ENCODE data around the gene FAM53C. TPM values are rescaled to one million over a fixed set of nuclear protein-coding genes. Genes with fewer than 3 reads are reported as not detected.

FAM53C gene
- total and polyA plus RNA-seq, 2 donors (not counting 3 experiments of a cell fraction or from before 2014, with no cell fraction given): 37.4 to 37.9 TPM

GRCh38 chr5:138372653-138373052, 34.6 kb downstream of the FAM53C start:
- dilution Hi-C loops (cut with MboI; ENCODE audit: extremely low pct_ligation_motif_present, low sequenced_read_pairs) (no loop called here), intact Hi-C loops (cut with micrococcal nuclease) (no loop called here)
- ChIA-PET CTCF (interaction anchor here (6.6 kb wide), 1 partner anchor 19 kb away, joined by 71 read pairs; the partner anchor contains the start of gene KDM3B), POLR2A (interaction anchor here (0.6 kb wide), 1 partner anchor 285 kb away, joined by 7 read pairs; no protein-coding TSS in a partner anchor)
- H4K20me1 ChIP-seq (replicated peaks; ENCODE audit: control insufficient read depth, extremely low read depth, insufficient read depth, low read length): peaks cover 3% of the 10 kb centered on the region
- H3K27ac ChIP-seq (ENCODE audit: insufficient read depth, low read depth, low read length): no peak overlapping the region
- peaks cover 20% of the 10 kb centered on the region for H3K4me1 ChIP-seq (ENCODE audit: control insufficient read depth, extremely low read depth, insufficient read depth, low read length)
- H3K4me3 ChIP-seq (replicated peaks in 1 of 3; ENCODE audit: insufficient read depth in 1 of 3, low read depth in 1 of 3, low read length in 3 of 3): no peak overlapping the region
- H3K79me2 ChIP-seq (ENCODE audit: control insufficient read depth, insufficient read depth, low read length): peaks cover 39% of the 10 kb centered on the region
- no peak for FAIRE-seq
- BruUV-seq (replicated peaks): no TSS peak
- no peak for TF ChIP-seq POLR2AphosphoS5 (IDR thresholded peaks at IDR 0.05; ENCODE audit: insufficient read depth, low read depth, low read length)
- TF ChIP-seq JUN (IDR thresholded peaks at IDR 0.05; ENCODE audit: borderline replicate concordance, insufficient read depth, insufficient read length, low read depth): no peak
- no peak for TF ChIP-seq GATA2 (IDR thresholded peaks at IDR 0.05; ENCODE audit: insufficient read depth, insufficient read length, low read depth, low read length)
- no peak for TF ChIP-seq POLR2A (IDR thresholded peaks at IDR 0.05; ENCODE audit: low read depth, low read length)
- no peak for TF ChIP-seq MAX (IDR thresholded peaks at IDR 0.05; ENCODE audit: insufficient read depth, insufficient read length)
- TF ChIP-seq FOS (IDR thresholded peaks at IDR 0.05; ENCODE audit: borderline replicate concordance, insufficient read depth, low read length): no peak
- TF ChIP-seq EZH2 (IDR thresholded peaks at IDR 0.05; ENCODE audit: borderline replicate concordance, low read depth, low read length, severe bottlenecking): no peak
- TF ChIP-seq CTCF (IDR thresholded peaks at IDR 0.05; ENCODE audit: extremely low read depth in 1 of 2, insufficient read depth in 1 of 2, low read depth in 1 of 2, low read length in 2 of 2): no peak
- no peak for TF ChIP-seq MYC (IDR thresholded peaks at IDR 0.05; ENCODE audit: low read depth, low read length)
- no peaks in the 10 kb centered on the region for H3K9me1 ChIP-seq (replicated peaks; ENCODE audit: control insufficient read depth, extremely low read depth, insufficient read depth, low read length)
- DNase-seq (ENCODE audit: low read depth, low spot score): no peak
- H3K36me3 ChIP-seq (ENCODE audit: control insufficient read depth in 2 of 2, extremely low read depth in 1 of 2, insufficient read depth in 2 of 2, low read length in 2 of 2): peaks cover 1 to 3% of the 10 kb centered on the region in 2 experiments
- H3K27me3 ChIP-seq (ENCODE audit: control insufficient read depth in 2 of 2, insufficient read depth in 2 of 2, low read length in 2 of 2): no peaks in the 10 kb centered on the region
- H3K9ac ChIP-seq (replicated peaks; ENCODE audit: extremely low read depth, insufficient read depth, low read length): no peak overlapping the region
- H2AFZ ChIP-seq (ENCODE audit: low read depth, low read length): no peak overlapping the region
- no peaks in the 10 kb centered on the region for H3K9me3 ChIP-seq (replicated peaks; ENCODE audit: control insufficient read depth, insufficient read depth, low read length)
- no peak overlapping the region for H3K4me2 ChIP-seq (ENCODE audit: insufficient read depth, low read length)
